WTC11 (cell line): Measurements from ENCODE around the gene MKLN1.

Source experiments
- AFF4 ChIP-seq: sonication (generic); formaldehyde crosslinking; IDR thresholded peaks from 2 replicates; pipeline ENCODE4 v1.8.1; 2023; ENCODE audit warnings: mild to moderate bottlenecking, missing genetic modification reagents, borderline replicate concordance
- CREB1 ChIP-seq: sonication (generic); formaldehyde crosslinking; IDR thresholded peaks from 2 replicates; pipeline ENCODE4 v1.8.0; 2023; ENCODE audit warnings: mild to moderate bottlenecking, missing genetic modification reagents
- CTCF ChIP-seq: fragments of 200-600 bp; IDR thresholded peaks from 2 replicates; pipeline ENCODE4 v1.8.0; 2022; ENCODE audit warnings: antibody characterized with exemption
- E2F4 ChIP-seq: sonication (generic); formaldehyde crosslinking; IDR thresholded peaks from 2 replicates; pipeline ENCODE4 v1.8.1; 2022; ENCODE audit warnings: low read depth, mild to moderate bottlenecking, moderate library complexity, missing genetic modification reagents, borderline replicate concordance
- JUN ChIP-seq: sonication (generic); formaldehyde crosslinking; IDR thresholded peaks from 2 replicates; pipeline ENCODE4 v1.8.0; 2023; ENCODE audit warnings: mild to moderate bottlenecking, missing genetic modification reagents
- USF2 ChIP-seq: sonication (generic); formaldehyde crosslinking; IDR thresholded peaks from 2 replicates; pipeline ENCODE4 v1.8.1; 2023; ENCODE audit warnings: mild to moderate bottlenecking, missing genetic modification reagents, moderate library complexity
- ZBTB43 ChIP-seq: sonication (generic); formaldehyde crosslinking; IDR thresholded peaks from 2 replicates; pipeline ENCODE4 v1.8.1; 2023; ENCODE audit warnings: mild to moderate bottlenecking, missing genetic modification reagents

- TF ChIP-seq JUN (no peak), USF2 (CRISPR knock-in tag) (no peak), CTCF (no peak), E2F4 (CRISPR knock-in tag) (no peak), CREB1 (CRISPR knock-in tag) (no peak), ZBTB43 (CRISPR knock-in tag) (no peak), AFF4 (CRISPR knock-in tag) (no peak)
Observed at GRCh38 chr7:131488361-131488760, 160.7 kb downstream of the MKLN1 start.
